NK-92 (cell line): Measurements from ENCODE around the gene WDR27.
"Not testable (repeated sequence)": the region's sequence is repeated elsewhere in the genome, so short reads cannot be mapped to it uniquely, and the experiment has no call there.

ENCODE experiments used
- DNase-seq: peaks from one replicate; lab custom pipeline; 2025; ENCODE audit not compliant: unreplicated experiment; lab: John Stamatoyannopoulos, UW

WDR27 gene

DNA sequence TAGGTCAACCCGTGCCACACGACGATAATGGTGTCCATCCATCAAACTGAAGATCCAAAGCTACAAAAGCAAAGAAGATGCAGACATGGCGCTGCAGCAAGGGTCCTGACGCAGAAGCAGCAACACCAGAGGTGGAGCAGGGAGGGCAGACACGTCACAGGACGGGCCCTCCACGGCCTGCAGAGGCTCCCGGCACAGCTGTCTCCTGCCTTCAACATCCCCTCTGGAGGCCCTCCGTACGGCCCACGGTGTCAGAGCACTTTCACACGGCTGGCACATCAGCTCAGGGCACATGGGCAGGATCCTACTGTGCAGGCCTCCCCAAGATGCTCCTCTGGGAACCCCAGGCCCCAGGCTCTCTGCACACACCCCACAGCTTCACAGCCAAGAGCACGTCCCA lies 37.6 kb downstream of the WDR27 start:
- no peak for DNase-seq

DNA sequence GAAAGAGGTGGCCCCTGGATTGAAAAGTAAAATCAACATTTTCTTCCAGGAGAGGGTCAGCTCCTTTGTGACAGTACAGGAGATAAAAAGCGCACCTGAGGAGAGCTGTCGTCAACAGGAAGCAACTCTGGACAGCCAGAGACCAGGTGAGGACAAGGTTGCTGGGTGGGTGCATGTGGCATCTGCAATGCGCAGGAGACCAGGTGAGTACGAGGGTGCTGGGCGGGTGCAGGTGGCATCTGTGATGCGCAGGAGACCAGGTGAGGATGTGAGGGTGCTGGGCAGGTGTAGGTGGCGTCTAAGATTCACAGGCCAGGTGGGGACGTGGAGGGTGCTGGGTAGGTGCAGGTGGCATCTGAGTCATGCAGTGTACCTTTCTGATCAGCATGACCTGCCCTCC lies 38.4 kb downstream of the WDR27 start:
- no peak for DNase-seq

DNA sequence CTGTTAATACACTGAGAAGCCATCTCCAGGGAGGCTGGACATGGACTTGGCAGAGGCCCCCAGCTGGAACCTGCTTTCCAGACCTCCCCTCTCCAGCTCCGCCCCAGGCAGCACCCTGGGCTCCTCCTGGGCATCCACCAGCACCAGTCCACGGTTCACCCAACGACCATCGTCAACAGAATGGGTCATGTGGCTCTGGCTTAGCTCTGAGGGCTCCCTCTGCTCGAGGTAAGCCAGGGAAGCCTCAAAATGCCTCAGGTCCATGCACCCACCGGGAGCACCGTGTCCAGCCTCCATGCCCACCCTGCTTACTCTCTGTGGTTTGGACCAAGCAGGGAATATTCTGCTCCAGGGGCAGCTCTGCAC lies 40.5 kb downstream of the WDR27 start:
- no peak for DNase-seq

DNA sequence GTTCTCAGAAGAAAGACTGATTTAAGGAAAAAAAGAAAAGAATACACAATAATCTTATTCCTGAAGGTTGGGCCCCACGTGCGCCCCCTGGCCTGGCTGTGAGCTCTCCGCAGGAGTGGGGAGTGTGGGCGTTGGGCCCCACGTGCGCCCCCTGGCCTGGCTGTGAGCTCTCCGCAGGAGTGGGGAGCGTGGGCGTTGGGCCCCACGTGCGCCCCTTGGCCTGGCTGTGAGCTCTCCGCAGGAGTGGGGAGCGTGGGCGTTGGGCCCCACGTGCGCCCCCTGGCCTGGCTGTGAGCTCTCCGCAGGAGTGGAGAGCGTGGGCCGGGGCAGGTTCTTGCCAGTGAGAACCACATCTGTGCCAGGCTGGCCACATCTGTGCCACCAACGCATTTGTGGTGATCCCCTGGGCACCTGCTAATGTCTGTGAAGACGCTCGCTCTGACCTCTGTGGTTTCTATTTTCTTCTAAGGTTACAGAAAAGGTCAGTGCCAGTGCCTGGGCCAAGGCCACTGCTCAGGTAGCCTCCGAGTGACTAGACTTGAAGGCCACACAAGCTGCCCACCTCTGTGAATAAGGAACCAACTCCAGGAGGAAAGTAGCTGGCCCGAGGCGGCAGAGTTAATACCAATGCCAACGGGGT lies 41.0 kb downstream of the WDR27 start:
- no peak for DNase-seq

DNA sequence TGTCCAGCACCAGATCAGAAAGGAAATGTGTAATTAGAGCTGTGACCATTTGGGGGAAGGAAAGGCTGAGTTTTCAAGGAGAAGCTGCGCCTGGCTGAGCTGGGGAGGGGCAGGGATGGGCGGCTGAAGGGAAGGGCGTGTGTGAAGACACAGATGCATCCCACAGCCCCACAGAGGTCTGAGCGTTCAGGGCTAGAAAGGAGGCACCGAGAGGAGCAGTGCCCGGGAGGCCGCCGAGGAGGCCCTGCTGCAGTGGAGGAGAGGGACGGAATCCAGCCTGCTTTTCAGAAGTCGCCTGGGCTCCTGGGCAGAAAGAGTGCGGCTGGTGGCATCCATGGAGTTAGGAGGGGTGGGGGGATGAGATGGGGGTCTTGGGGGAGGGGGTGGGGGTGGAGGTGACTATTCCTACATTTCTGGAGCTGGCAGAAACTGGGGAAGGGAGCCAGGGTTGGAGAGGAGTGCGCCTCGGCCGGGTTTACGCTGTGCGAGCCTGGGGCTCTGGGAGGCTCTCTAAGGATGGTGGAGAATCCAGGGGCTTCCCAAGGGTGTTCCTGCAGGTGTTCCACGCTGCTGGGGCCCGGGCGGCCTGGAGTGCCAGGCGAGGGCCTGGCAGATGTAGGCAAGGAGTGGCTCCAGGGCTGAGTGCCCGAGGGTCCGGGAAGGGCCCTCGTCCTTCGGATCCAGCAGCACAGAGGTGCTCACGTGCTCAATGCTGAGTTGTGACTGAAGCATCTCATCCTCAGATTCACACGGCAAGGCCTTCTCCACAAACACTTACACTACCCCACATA lies 41.8 kb downstream of the WDR27 start:
- DNase-seq: no peak

DNA sequence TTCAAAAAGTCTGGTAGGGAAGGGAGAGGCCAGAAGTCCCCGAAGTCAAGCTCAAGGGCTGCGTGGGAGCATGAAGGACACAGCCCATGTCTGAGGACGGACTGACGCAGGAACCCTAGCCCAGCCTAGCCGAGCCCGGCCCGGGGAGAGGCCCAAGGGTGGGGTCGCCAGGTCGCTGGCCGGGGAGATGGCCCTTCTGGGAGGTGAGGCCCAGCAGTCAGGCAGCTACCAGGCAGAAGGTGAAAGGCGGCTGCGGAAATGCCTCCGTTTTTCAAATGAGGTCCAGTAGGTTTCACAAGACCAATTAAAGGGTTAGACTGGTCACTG lies 44.6 kb downstream of the WDR27 start:
- no peak for DNase-seq

DNA sequence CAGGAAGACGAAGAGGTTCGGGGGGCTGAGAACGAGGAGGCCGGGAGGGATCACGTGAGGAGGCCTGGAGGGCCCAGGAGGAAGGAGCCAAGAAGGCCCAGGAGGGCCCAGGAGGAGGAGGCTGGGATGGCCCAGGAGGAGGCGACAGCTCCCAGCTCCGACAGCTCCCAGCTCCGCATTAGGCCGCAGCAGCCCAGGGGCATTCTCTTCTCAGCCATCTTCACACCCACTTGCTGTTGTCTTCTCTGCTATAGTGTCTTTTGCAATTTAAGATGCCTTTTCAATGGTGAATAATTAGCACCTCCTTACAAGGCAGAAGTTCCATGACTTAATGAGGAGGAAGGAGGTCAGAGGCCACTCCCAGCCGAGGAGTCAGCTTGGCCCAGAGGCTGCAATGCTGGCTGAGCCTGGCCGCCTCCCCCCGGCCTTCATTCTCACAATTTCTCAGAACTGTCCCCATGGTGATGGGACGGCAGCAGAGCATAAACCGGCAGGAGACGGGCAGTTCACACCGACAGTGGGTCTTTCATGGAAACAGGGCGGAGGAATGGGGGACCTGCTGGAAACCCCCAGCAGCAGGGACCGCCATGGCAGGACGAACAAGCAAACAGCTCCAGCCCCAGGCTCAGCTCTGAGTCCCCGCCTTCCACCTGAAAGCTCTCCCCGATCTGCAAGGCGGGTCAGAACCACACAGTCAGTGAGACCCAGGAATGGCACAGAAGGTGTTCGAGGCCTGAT lies 45.1 kb downstream of the WDR27 start:
- DNase-seq: no peak

DNA sequence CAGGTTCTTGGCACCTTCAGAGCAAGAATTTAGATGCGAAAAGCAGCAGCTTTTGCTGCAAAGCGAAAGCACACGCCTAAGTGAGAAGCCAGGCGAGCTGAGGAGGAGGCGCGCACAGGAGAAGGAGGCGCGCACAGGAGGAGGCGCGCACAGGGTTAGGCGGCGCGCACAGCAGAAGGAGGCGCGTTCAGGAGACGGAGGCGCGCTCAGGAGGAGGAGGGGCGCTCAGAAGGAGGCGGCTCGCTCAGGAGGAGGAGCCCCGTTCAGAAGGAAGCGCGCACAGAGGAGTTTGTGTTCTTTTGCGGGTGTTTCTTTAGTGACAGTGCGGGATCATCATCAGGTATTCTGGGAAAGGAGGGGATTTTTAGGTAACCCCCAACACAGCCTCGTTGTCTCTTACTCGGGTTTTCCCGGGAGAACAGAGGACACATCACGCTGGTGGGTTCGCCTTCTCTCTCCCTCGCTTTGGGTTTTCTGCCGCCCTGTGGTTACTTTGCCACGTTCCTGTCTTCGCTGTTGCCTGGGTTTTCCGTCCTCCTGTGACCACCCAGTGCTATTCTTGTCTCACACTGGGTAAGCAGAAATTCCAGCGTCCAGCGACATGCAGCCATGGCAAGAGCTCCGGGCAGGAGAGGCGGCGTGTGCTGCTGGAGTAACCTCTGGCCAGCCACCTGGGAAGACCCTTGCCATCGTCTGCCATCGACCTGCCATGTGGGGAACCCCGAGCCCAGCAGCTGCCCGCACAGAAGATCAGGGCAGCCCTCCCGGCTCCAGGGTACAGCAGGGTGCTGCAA lies 47.0 kb downstream of the WDR27 start:
- DNase-seq: no peak

DNA sequence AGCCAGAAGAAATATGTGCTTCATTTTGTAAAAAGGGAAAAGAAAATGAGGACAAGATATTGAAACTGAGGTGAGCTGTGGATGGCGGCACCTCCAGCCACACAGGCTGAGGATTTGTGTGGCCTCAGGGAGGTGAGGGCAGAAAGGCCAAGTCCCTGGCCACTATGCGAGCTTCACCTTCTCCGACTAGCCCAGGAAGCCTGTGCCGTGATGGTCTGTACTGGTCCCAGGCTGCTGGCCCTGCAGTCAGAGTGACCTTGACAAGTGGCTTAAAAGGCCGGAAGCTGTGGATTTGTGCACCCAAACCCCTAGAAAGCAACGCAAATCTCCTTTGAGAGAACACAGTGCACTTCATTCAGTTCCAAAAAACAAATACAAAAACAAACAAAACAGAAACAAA lies 48.1 kb downstream of the WDR27 start:
- DNase-seq: no peak

DNA sequence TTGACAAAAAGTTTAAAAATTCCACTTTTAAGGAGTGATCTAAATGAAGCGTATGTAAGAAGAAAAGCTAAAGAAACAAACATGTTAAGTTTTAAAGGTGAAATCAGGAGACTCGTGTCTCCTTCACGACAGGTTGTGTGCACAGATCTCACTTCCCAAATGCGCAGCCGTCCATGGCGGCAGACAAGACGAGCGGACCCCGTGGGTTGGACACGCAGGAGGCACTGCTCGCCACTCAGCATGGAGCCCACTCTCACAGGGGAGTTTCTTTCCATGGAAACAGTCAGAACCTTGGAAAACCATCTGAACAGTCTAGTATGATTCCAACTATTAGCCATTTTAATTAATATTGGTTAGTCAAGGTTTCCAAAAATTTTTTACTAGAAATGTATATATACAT lies 48.9 kb downstream of the WDR27 start:
- DNase-seq: no peak

DNA sequence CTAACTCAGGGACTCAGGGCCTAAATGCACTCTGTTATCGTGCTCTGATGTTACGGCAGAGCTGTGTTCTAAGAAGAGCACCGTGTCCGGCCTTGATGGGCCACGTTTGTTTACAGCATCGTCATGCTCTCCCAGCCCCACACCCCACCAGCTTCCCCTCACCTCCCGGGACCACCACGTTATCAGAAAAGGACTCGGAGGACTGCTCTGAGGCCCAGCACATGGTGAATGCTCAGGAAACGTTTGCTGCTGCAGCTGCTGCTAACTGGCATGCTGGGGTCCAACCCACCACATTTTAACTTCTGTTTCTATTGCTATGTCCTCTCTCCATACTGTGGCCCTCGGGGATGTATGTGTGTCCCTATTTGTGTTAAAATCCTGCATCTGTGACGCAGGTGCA lies 50.3 kb downstream of the WDR27 start:
- DNase-seq: no peak

DNA sequence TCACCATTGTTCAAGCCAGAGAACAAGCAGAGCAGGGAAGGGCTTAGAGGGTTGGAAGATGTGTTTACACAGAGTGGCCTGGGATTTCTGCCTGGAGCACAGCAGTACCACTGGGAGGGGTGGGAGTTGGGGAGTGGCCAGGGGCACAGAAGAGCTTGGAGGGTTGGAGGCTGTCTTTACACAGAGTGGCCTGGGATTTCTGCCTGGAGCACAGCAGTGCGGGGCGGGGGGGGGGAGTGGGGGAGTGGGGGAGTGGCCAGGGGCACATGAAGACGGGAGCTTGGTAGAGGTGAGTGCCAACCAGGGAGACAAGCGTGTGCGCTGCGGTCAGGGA lies 50.9 kb downstream of the WDR27 start:
- no peak for DNase-seq

DNA sequence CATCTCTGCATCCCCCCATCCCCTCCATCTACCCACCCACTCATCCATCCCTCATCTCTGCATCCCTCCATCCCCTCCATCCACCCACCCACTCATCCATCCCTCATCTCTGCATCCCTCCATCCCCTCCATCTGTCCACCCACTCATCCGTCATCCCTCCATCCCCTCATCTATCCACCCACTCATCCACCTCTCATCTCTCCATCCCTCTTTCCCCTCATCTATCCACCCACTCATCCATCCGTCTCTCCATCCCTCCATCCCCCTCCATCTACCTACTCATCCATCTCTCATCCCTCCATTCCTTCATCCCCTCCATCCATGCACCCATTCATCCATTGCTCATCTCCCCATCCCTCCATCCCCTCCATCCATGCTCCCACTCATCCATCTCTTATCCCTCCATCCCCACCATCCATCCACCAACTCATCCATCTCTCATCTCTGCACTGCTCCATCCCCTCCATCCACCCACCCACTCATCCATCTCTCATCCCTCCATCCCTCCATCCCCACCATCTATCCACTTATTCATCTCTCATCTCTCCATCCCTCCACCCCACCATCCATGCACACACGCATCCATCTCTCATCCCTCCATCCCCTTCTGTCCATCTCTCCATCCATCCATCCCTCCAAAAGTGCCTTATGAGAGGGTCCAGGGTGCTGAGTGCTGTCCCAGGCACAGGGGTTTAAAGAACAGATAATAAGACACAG lies 51.4 kb downstream of the WDR27 start:
- no peak for DNase-seq

DNA sequence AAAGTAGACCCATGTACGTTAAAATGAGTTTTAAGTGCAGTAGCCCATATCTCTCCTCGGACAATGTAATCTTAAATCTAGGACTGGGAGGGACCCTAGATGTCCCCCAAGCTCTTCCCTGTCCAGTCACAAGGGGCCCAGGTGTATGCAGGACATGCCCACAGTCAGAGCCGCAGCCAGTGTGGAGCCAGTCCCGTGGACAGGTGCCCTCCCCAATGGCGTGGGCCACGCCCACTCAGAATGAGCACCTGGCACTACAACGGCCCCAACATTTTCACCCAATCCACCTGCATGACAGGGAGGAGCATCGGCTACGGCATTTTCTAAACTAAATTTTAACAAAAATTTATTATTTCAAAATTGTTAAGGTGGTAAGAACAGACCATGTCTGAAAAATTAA lies 53.2 kb downstream of the WDR27 start:
- DNase-seq: no peak

DNA sequence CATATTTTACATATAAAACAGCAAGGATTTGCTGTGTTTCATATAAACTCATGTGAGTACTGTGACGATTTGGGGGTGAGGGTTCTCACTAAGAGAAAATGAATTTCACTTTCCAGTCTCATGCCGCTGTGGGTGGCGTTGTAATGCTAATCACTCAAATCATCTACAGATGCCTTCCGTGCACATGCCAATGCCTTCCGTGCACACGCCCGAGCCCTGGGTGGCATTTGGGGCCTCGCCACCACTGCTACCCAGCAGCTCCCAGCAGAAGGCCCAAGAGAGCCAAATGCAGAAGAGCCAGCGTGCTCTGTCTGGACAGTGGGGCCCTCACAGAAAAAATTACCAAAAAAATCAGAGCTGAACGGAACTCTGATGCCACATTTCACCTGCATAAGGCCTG lies 53.7 kb downstream of the WDR27 start:
- no peak for DNase-seq

DNA sequence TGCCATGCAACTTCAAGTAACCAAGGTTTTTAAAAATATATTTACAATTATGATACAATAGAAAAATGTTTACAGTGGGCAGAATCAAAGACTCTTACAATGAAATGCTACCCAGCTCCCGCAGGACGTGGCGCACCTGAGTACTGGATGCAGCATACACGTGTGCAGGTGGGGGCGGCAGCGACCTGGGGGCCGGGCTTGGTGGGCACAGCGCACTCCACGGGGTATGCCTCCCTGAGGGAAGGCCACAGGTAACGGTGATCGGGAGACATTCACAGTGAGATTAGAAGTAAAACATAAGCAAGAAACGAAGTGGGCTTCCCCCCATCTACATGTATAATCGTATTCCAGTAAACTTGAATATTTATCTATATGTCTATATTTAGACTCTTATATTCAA lies 54.2 kb downstream of the WDR27 start:
- no peak for DNase-seq

DNA sequence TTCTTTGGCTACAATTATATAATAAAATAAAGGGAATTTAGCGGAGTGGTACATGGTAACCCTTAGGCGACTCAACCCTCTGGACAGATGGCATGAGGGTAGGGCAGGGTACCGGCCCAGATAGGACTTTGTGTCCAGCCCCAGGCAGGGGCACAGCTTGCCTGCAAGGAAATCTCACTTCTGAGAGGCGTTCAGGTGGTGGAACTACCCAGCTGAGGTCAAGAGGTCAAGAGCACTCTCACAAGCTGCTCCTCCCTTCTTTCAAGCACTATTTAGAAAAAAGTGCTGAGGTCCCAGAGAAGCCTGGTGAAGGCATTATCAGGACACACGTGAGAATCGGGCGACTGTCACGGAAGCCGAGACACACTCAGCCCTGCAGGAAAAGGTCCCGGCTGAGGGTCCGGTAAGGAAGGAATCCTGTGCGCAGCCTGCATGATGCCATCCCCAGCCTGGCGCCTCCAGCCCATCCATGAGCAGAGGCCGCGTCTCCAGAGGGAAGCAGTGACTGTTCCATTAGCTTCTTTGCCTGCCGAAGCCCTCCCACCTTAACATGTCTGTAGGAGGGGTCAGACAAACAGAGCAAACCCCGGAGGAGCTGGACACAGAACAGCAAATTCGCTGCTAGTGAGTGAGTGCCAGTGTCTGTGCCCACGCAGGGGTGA lies 54.8 kb downstream of the WDR27 start:
- no peak for DNase-seq

DNA sequence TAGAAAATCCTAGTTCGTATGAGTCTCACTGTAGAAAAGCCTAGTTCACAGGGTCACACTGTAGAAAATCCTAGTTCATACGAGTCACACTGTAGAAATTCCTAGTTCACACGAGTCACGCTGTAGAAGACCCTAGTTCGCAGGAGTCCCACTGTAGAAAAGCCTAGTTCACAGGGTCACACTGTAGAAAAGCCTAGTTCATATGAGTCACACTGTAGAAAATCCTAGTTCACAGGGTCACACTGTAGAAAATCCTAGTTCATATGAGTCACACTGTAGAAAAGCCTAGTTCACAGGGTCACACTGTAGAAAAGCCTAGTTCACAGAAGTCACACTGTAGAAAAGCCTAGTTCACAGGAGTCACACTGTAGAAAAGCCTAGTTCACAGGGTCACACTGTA lies 56.4 kb downstream of the WDR27 start:
- DNase-seq: not testable (repeated sequence)

DNA sequence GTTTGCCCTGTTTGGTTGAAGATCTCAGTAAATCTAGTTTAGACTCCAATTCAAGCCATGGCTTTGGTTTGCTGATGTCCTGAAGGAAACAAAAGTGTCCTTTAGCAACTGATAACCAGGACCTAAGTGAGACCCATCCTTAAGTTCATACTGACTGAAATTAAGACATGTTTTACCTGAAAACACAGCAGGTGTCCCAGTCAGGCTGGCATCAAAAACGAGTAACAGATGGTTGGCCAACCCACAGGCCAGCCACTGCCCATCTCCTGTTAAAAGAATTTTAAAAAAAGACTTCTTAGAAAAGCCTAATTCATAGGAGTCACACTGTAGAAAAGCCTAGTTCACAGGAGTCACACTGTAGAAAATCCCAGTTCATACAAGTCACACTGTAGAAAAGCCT lies 58.3 kb downstream of the WDR27 start:
- no peak for DNase-seq

DNA sequence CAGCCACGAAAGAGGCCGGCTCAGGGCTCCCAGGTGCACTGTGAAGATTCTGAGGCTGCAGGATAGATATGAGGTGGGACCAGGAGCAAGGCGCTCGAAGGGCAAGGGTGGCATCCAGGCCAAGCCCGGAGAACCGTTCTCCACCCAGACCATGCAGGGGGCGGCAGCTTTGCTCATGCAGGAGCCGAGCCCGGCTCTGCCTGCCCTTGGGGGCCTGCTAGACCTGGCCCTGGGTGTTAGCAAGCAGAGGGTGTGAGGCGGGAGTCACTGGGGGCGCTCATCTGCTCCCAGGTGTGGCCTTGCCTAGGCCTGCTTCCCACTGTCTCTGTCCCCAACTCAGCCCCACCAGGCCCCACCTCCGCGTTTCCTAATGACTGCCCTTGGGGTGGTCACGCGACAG lies 59.4 kb downstream of the WDR27 start:
- no peak for DNase-seq
